Effector CD4-positive, alpha-beta T cell (primary cell): ENCODE data around the gene PCDHA13. TPM values are rescaled to one million over a fixed set of nuclear protein-coding genes. Genes with fewer than 3 reads are reported as not detected.
"Not testable (repeated sequence)": the region's sequence is repeated elsewhere in the genome, so short reads cannot be mapped to it uniquely, and the experiment has no call there.

Experiments used
- DNase-seq: peaks from one replicate; pipeline ENCODE4 v3.0.0-alpha.2; 2020
- total RNA-seq: gene quantifications from one replicate; lab custom pipeline; 2026; lab: John Stamatoyannopoulos, UW

The PCDHA13 gene, protein sequence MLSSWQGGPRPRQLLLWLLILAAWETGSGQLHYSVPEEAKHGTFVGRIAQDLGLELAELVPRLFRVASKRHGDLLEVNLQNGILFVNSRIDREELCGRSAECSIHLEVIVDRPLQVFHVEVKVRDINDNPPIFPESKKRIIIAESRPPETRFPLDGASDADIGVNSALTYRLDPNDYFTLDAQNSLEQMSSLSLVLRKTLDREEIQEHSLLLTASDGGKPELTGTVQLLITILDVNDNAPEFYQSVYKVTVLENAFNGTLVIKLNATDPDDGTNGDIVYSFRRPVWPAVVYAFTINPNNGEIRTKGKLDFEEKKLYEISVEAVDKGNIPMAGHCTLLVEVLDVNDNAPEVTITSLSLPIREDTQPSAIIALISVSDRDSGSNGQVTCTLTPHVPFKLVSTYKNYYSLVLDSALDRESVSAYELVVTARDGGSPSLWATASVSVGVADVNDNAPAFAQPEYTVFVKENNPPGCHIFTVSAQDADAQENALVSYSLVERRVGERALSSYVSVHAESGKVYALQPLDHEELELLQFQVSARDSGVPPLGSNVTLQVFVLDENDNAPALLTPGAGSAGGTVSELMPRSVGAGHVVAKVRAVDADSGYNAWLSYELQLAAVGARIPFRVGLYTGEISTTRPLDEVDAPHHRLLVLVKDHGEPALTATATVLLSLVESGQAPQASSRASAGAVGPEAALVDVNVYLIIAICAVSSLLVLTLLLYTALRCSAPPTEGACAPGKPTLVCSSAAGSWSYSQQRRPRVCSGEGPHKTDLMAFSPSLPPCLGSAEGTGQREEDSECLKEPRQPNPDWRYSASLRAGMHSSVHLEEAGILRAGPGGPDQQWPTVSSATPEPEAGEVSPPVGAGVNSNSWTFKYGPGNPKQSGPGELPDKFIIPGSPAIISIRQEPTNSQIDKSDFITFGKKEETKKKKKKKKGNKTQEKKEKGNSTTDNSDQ
- total RNA-seq, result not detected

DNA sequence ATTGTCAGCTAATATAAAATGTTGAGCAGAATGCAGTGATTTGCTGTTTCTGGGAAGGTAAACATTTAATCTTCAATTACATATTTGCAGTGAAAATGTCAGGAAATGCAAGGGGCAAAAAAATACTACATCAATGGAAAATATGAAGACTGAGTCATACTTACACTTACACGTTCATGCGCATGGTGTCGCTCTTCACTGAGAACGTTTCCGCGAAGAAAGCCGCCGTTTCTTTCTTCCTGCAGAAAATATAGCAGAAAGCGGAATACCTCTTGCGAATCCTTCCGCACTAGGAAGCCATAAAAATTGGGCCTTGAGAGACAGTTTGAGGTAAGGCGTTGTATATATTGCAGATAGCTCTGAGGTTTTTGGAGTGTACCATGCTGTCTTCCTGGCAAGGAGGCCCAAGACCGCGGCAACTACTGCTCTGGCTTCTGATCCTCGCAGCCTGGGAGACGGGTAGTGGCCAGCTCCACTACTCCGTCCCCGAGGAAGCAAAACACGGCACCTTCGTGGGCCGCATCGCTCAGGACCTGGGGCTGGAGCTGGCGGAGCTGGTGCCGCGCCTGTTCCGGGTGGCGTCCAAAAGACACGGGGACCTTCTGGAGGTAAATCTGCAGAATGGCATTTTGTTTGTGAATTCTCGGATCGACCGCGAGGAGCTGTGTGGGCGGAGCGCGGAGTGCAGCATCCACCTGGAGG lies at the start of gene PCDHA13:
Gene PCDHA13 (plus strand): TSS at position 236 of the 702 bp plus-strand sequence. CDS start 145 bp downstream, at position 381.
- DNase-seq, result no peak

DNA sequence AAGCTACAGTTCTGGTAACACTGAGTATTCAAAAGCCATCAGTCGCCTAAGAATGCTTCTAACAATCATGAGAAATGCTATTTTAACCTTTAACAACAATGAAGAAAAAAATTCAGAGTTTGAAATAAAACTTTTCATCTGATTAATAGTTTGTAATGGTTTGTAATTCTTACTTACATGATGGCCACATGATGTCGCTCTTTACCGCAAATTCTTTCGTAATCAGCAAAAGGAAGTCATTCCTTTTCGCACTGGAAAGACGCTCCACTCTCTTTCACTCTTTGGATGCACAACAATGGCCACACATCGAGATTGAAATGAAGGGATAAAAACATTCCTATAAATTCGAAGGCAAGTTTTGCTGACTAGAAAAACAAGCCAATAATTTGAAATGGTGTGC lies 47.9 kb upstream of the PCDHA13 start, which contains the start of gene PCDHA7:
Gene PCDHA7 (plus strand): TSS at position 277 of the 400 bp plus-strand sequence. CDS start 115 bp downstream, at position 392.
- no peak for DNase-seq

DNA sequence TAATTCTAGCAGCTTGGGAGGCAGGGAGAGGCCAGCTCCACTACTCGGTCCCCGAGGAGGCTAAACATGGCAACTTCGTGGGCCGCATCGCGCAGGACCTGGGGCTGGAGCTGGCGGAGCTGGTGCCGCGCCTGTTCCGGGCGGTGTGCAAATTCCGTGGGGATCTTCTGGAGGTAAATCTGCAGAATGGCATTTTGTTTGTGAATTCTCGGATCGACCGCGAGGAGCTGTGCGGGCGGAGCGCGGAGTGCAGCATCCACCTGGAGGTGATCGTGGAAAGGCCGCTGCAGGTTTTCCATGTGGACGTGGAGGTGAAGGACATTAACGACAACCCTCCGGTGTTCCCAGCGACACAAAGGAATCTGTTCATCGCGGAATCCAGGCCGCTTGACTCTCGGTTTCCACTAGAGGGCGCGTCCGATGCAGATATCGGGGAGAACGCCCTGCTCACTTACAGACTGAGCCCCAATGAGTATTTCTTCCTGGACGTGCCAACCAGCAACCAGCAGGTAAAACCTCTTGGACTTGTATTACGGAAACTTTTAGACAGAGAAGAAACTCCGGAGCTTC lies 47.4 kb upstream of the PCDHA13 start:
- not testable (repeated sequence) for DNase-seq

DNA sequence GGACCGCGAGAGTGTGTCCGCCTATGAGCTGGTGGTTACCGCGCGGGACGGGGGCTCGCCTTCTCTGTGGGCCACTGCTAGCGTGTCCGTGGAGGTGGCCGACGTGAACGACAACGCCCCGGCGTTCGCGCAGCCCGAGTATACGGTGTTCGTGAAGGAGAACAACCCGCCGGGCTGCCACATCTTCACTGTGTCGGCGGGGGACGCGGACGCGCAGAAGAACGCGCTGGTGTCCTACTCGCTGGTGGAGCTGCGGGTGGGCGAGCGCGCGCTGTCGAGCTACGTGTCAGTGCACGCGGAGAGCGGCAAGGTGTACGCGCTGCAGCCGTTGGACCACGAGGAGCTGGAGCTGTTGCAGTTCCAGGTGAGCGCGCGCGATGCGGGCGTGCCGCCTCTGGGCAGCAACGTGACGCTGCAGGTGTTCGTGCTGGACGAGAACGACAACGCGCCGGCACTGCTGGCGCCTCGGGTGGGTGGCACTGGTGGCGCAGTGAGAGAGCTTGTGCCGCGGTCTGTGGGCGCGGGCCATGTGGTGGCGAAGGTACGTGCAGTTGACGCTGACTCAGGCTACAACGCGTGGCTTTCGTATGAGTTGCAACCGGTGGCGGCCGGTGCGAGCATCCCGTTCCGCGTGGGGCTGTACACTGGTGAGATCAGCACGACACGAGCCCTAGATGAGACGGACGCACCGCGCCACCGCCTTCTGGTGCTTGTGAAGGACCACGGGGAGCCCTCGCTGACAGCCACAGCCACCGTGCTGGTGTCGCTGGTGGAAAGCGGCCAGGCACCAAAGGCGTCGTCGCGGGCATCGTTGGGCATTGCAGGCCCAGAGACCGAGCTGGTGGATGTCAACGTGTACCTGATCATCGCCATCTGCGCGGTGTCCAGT lies 46.1 kb upstream of the PCDHA13 start:
- no peak for DNase-seq

DNA sequence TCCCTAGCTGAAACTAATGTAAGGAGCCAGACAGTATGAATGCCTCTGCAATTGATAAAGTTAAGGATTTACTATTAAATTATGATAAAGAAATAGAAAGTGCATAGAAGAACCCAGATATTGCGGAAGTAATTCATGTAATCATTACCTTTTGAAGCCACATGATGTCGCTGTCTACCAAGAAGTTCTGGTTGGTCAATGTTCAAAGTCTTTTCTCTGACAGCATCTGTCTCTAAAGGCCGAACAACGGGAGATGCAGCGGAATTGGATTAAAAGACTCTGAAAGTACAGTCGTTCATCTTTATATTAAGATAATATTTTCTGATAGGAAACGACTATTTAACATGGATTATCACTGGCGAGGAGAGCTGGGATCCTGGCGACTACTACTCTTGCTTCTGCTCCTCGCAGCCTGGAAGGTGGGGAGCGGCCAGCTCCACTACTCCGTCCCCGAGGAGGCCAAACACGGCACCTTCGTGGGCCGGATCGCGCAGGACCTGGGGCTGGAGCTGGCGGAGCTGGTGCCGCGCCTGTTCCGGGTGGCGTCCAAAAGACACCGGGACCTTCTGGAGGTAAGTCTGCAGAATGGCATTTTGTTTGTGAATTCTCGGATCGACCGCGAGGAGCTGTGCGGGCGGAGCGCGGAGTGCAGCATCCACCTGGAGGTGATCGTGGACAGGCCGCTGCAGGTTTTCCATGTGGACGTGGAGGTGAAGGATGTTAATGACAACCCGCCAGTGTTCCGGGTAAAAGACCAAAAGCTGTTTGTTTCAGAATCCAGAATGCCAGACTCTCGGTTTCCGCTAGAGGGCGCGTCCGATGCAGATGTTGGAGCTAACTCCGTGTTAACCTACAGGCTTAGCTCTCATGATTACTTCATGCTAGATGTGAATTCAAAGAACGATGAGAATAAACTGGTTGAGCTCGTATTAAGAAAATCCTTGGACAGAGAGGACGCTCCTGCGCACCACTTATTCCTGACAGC lies 40.7 kb upstream of the PCDHA13 start, which contains the start of gene PCDHA8:
Gene PCDHA8 (plus strand): TSS at position 210 of the 985 bp plus-strand sequence. CDS start 135 bp downstream, at position 345.
- no peak for DNase-seq

DNA sequence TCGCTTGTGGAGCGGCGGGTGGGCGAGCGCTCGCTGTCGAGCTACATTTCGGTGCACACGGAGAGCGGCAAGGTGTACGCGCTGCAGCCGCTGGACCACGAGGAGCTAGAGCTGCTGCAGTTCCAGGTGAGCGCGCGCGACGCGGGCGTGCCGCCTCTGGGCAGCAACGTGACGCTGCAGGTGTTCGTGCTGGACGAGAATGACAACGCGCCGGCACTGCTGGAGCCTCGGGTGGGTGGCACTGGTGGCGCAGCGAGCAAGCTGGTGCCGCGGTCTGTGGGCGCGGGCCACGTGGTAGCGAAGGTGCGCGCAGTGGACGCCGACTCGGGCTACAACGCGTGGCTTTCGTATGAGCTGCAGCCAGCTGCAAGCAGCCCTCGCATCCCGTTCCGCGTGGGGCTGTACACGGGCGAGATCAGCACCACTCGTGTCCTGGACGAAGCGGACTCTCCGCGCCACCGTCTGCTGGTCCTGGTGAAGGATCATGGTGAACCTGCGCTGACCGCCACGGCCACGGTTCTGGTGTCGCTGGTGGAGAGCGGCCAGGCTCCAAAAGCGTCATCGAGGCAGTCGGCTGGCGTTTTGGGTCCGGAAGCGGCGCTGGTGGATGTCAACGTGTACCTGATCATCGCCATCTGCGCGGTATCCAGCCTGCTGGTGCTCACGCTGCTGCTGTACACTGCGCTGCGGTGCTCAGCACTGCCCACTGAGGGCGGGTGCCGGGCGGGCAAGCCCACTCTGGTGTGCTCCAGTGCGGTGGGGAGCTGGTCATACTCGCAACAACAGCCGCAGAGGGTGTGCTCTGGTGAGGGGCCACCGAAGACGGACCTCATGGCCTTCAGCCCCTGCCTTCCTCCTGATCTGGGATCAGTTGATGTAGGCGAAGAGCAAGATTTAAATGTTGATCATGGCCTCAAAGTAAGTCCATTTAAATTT lies 38.9 kb upstream of the PCDHA13 start:
- DNase-seq, result no peak

DNA sequence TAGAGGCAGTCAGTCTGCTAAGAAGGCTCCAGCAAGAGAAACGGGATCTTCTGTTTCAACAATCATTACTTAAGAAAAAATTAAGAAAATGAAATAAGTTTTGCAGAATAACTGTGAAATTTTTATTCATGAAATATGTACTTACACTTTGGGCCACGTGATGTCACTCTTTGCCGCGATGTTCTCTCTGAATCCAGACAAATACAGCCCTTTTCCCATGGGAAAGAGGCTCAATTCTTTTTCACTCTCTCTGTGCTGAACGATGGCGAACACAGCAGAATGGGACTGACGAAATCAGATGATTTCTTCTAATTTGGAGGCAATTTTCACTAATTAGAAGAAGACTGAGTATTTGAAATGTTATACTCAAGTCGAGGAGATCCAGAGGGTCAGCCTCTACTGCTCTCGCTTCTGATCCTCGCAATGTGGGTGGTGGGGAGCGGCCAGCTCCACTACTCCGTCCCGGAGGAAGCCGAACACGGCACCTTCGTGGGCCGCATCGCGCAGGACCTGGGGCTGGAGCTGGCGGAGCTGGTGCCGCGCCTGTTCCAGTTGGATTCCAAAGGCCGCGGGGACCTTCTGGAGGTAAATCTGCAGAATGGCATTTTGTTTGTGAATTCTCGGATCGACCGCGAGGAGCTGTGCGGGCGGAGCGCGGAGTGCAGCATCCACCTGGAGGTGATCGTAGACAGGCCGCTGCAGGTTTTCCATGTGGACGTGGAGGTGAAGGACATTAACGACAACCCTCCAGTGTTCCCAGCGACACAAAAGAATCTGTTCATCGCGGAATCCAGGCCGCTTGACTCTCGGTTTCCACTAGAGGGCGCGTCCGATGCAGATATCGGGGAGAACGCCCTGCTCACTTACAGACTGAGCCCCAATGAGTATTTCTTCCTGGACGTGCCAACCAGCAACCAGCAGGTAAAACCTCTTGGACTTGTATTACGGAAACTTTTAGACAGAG lies 33.5 kb upstream of the PCDHA13 start, which contains the start of gene PCDHA9:
Gene PCDHA9 (plus strand): TSS at position 244 of the 964 bp plus-strand sequence. CDS start 114 bp downstream, at position 358.
- not testable (repeated sequence) for DNase-seq

DNA sequence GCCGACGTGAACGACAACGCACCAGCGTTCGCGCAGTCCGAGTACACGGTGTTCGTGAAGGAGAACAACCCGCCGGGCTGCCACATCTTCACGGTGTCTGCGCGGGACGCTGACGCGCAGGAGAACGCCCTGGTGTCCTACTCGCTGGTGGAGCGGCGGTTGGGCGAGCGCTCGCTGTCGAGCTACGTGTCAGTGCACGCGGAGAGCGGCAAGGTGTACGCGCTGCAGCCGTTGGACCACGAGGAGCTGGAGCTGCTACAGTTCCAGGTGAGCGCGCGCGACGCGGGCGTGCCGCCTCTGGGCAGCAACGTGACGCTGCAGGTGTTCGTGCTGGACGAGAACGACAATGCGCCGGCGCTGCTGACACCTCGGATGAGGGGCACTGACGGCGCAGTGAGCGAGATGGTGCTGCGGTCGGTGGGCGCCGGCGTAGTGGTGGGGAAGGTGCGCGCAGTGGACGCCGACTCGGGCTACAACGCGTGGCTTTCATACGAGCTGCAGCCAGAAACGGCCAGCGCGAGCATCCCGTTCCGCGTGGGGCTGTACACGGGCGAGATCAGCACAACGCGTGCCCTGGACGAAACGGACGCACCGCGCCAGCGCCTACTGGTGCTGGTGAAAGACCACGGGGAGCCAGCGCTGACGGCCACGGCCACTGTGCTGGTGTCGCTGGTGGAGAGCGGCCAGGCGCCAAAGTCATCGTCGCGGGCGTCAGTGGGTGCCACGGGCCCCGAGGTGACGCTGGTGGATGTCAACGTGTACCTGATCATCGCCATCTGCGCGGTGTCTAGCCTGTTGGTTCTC lies 31.9 kb upstream of the PCDHA13 start:
- not testable (repeated sequence) for DNase-seq

DNA sequence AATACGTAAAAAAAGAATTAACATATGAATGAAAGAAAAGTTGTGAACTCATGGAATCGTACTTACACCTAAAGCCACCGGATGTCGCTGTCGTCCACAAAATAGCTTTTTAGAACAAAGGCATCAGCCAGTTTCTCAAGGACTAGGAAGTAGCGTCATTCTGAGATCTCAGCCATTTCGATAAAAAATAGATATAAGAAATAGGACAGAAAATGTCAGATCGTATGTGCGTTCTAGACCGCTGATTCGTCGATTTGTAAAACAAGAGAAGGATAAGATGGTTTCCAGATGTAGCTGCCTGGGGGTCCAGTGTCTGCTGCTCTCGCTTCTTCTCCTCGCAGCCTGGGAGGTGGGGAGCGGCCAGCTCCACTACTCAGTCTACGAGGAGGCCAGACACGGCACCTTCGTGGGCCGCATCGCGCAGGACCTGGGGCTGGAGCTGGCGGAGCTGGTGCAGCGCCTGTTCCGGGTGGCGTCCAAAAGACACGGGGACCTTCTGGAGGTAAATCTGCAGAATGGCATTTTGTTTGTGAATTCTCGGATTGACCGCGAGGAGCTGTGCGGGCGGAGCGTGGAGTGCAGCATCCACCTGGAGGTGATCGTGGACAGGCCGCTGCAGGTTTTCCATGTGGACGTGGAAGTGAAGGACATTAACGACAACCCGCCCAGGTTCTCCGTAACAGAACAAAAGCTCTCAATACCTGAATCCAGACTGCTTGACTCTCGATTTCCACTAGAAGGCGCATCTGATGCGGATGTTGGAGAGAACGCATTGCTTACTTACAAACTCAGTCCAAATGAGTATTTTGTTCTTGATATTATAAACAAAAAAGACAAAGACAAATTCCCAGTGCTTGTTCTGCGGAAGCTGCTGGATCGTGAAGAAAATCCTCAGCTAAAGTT lies 25.9 kb upstream of the PCDHA13 start, which contains the start of gene PCDHA10:
Gene PCDHA10 (plus strand): TSS at position 126 of the 903 bp plus-strand sequence. CDS start 152 bp downstream, at position 278.
- DNase-seq, result no peak

DNA sequence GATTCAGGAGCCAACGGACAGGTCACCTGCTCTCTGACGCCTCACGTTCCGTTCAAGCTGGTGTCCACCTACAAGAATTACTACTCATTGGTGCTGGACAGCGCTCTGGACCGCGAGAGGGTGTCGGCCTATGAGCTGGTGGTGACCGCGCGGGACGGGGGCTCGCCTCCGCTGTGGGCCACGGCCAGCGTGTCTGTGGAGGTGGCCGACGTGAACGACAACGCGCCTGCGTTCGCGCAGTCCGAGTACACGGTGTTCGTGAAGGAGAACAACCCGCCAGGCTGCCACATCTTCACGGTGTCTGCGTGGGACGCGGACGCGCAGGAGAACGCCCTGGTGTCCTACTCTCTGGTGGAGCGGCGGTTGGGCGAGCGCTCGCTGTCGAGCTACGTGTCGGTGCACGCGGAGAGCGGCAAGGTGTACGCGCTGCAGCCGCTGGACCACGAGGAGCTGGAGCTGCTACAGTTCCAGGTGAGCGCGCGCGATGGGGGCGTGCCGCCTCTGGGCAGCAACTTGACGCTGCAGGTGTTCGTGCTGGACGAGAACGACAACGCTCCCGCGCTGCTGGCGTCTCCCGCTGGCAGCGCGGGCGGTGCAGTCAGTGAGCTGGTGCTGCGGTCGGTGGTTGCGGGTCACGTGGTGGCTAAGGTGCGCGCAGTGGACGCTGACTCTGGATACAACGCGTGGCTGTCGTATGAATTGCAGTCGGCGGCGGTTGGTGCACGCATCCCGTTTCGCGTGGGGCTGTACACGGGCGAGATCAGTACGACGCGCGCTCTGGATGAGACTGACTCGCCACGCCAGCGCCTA lies 24.5 kb upstream of the PCDHA13 start:
- no peak for DNase-seq

DNA sequence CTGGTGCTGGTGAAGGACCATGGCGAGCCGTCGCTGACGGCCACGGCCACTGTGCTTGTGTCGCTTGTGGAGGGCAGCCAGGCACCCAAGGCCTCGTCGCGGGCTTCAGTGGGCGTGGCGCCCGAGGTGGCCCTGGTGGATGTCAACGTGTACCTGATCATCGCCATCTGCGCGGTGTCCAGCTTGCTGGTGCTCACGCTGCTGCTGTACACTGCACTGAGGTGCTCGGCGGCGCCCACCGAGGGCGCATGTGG lies 24.0 kb upstream of the PCDHA13 start:
- DNase-seq, result no peak

DNA sequence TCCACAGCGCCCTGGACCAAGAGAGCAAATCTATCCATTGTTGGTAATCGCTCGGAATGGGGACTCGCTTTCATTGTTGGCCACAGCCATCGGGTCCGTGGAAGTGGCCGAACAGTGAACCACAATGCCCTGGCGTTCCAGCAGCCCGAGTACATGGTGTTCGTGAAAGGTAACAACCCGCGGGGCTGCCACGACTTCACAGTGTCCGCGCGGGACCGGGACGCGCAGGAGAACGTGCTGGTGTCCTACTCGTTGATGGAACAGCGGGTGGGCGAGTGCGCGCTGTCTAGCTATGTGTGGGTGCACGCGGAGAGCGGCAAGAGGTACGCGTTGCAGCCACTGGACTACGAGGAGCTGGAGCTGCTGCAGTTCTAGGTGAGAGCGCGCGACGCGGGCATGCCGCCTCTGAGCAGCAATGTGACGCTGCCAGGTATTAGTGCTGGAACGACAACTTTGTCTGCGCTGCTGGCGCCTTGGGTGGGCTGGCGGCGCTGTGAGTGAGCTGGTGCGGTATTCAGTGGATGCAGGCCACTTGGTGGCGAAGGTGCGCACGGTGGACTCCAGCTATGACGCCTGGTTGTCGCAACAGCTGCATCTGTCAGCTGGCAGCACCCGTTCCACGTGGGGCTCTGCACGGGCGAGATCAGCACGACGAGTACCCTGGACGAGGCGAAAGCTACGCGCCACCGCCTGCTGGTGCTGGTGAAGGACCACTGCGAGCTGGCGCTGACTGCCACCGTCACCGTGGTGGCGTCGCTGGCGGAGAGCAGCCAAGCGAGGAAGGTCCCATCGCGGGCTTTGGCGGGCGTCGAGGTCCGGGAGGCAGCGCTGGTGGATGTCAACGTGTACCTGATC lies 19.3 kb upstream of the PCDHA13 start:
- no peak for DNase-seq
